Endometrial microvascular endothelial cells (primary cell): Measurements from ENCODE around the gene OAT. TPM values are rescaled to one million over a fixed set of nuclear protein-coding genes. Genes with fewer than 3 reads are reported as not detected.

Source experiments
- in situ Hi-C: cut with HindIII; loops from 2 replicates; pipeline ENCODE4 v1.10.0; 2017; ENCODE audit warnings: low sequenced_read_pairs, low pct_unique_long_range_greater_than_20kb; ENCODE audit errors: inconsistent ontology term
- total RNA-seq: library from RNA; depleted of rRNA; stranded (reverse); fragments of >200 nt; gene quantifications from one replicate; pipeline ENCODE4 v1.2.3, GENCODE V29; 2015; ENCODE audit errors: inconsistent ontology term

The OAT gene
- total RNA-seq = 142 TPM

GRCh38 chr10:124418726-124419501, at the start of gene OAT:
OAT (minus strand) TSS chr10:124418923; CDS start chr10:124412171, 6,752 bp downstream.
- in situ Hi-C loops = no loop called here

- in situ Hi-C loops = no loop called here
Observed at GRCh38 chr10:124467165-124467564, 48.4 kb upstream of the OAT start.

GRCh38 chr10:124465777-124466488, 47.2 kb upstream of the OAT start:
- in situ Hi-C loops = no loop called here

GRCh38 chr10:124465003-124465776, 46.5 kb upstream of the OAT start:
- in situ Hi-C loops = no loop called here

GRCh38 chr10:124464028-124464965, 45.6 kb upstream of the OAT start:
- in situ Hi-C loops = no loop called here

GRCh38 chr10:124462348-124462695, 43.6 kb upstream of the OAT start:
- in situ Hi-C loops = no loop called here

- in situ Hi-C loops = no loop called here
Observed at GRCh38 chr10:124461642-124462347, 43.1 kb upstream of the OAT start, which contains the start of gene LHPP. LHPP (plus strand) TSS chr10:124461823; CDS start chr10:124461863, 40 bp downstream.

- in situ Hi-C loops = no loop called here
Observed at GRCh38 chr10:124460144-124460543, 41.4 kb upstream of the OAT start.

- in situ Hi-C loops = loop anchor here (10.0 kb wide), 1 partner anchor 125 kb away; no protein-coding TSS in a partner anchor
Observed at GRCh38 chr10:124459395-124459794, 40.7 kb upstream of the OAT start.

GRCh38 chr10:124458889-124459288, 40.2 kb upstream of the OAT start:
- in situ Hi-C loops = loop anchor here (10.0 kb wide), 1 partner anchor 124 kb away; no protein-coding TSS in a partner anchor

- in situ Hi-C loops = loop anchor here (10.0 kb wide), 1 partner anchor 124 kb away; no protein-coding TSS in a partner anchor
Observed at GRCh38 chr10:124458473-124458872, 39.8 kb upstream of the OAT start.

GRCh38 chr10:124455441-124455840, 36.7 kb upstream of the OAT start:
- in situ Hi-C loops = loop anchor here (10.0 kb wide), 1 partner anchor 121 kb away; no protein-coding TSS in a partner anchor

- in situ Hi-C loops = loop anchor here (10.0 kb wide), 1 partner anchor 119 kb away; no protein-coding TSS in a partner anchor
Observed at GRCh38 chr10:124453960-124454610, 35.4 kb upstream of the OAT start.

GRCh38 chr10:124451276-124451675, 32.6 kb upstream of the OAT start:
- in situ Hi-C loops = loop anchor here (10.0 kb wide), 1 partner anchor 116 kb away; no protein-coding TSS in a partner anchor

GRCh38 chr10:124450783-124451057, 32.0 kb upstream of the OAT start:
- in situ Hi-C loops = loop anchor here (10.0 kb wide), 1 partner anchor 116 kb away; no protein-coding TSS in a partner anchor

GRCh38 chr10:124450012-124450782, 31.5 kb upstream of the OAT start, which contains the start of gene NKX1-2:
NKX1-2 (minus strand) TSS chr10:124450035; CDS start chr10:124449943, 92 bp downstream.
- in situ Hi-C loops = loop anchor here (10.0 kb wide), 1 partner anchor 115 kb away; no protein-coding TSS in a partner anchor
